GM19238 (cell line): Measurements from ENCODE around the gene HERC3.

Source experiments
- DNase-seq: peaks from one replicate; pipeline ENCODE4 v3.0.0; 2011; ENCODE audit warnings: low spot score; ENCODE audit not compliant: insufficient read length

Gene HERC3

GRCh38 chr4:88719381-88719780 lies 127.1 kb downstream of the HERC3 start:
- no peak for DNase-seq

- DNase-seq, result no peak
These were observed 128.5 kb downstream of the HERC3 start for GRCh38 chr4:88720451-88721428.

GRCh38 chr4:88722276-88722780 lies 130.0 kb downstream of the HERC3 start:
- DNase-seq, result no peak

GRCh38 chr4:88722828-88723227 lies 130.5 kb downstream of the HERC3 start:
- DNase-seq, result no peak

GRCh38 chr4:88724406-88724805 lies 132.1 kb downstream of the HERC3 start:
- no peak for DNase-seq

- DNase-seq, result no peak
These were observed 132.9 kb downstream of the HERC3 start for GRCh38 chr4:88725143-88725542.

- no peak for DNase-seq
These were observed 133.7 kb downstream of the HERC3 start for GRCh38 chr4:88725986-88726385.

GRCh38 chr4:88728146-88728545 lies 135.9 kb downstream of the HERC3 start:
- DNase-seq, result no peak

- DNase-seq, result no peak
These were observed 137.0 kb downstream of the HERC3 start for GRCh38 chr4:88729146-88729760.

GRCh38 chr4:88730811-88731210 lies 138.5 kb downstream of the HERC3 start:
- no peak for DNase-seq

GRCh38 chr4:88731381-88731780 lies 139.1 kb downstream of the HERC3 start:
- DNase-seq, result no peak

GRCh38 chr4:88732714-88733368 lies 140.6 kb downstream of the HERC3 start:
- no peak for DNase-seq

- no peak for DNase-seq
These were observed 142.2 kb downstream of the HERC3 start for GRCh38 chr4:88734403-88734949.

- no peak for DNase-seq
These were observed 143.3 kb downstream of the HERC3 start for GRCh38 chr4:88735564-88735963.

- DNase-seq, result no peak
These were observed 144.0 kb downstream of the HERC3 start for GRCh38 chr4:88736264-88736663.

GRCh38 chr4:88737307-88737941 lies 145.1 kb downstream of the HERC3 start:
- DNase-seq, result peak; percentile 49

- DNase-seq, result no peak
These were observed 145.9 kb downstream of the HERC3 start for GRCh38 chr4:88738180-88738579.

- no peak for DNase-seq
These were observed 150.3 kb downstream of the HERC3 start for GRCh38 chr4:88742561-88742960.

- DNase-seq, result no peak
These were observed 151.4 kb downstream of the HERC3 start for GRCh38 chr4:88743696-88744095.

GRCh38 chr4:88744609-88745008 lies 152.3 kb downstream of the HERC3 start:
- no peak for DNase-seq

GRCh38 chr4:88745175-88745574 lies 152.9 kb downstream of the HERC3 start:
- no peak for DNase-seq
